Measurements from ENCODE around the gene TMEM158.

TMEM158 gene

DNA sequence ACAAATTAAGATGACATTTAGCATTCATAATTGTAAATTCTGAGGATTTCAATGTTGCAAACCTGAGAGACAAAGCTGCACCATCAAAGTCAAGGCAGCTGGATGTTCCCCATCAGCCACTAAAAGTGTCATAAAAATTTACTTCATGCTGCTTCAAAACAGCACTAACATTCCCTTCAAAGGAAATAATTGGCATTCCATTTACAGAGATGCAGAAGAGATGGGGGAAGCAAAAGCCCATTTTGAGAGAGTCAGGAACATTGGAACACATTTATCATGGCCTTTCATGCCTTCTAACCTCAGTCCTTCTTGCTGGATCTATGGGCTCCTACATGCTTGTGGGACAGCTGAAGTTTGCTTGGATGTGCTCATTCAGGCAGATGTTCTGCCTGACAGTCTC, 6.4 kb upstream of the TMEM158 start:
- no peak for DNase-seq (ENCODE audit: low spot score)

DNA sequence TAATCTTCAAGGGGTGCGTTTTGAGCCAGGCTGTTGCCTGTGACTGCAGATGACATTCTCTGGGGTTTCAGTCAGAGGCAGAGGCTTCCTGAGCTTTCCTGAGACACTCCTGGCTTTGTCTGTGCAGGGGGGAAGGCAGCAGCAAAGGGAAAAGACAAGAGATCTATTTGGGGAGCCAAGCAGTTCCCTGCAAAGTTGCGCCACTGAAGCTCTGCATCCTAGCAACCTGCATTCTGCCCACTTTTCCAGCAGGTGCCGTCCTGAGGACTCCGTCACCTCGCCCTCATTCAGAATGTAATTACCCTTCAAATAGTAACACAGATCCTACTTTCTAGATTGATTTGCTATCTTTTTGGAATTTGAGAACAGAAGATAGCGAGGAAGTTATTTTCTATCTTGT, 1.9 kb upstream of the TMEM158 start:
- no peak for DNase-seq (ENCODE audit: low spot score)

DNA sequence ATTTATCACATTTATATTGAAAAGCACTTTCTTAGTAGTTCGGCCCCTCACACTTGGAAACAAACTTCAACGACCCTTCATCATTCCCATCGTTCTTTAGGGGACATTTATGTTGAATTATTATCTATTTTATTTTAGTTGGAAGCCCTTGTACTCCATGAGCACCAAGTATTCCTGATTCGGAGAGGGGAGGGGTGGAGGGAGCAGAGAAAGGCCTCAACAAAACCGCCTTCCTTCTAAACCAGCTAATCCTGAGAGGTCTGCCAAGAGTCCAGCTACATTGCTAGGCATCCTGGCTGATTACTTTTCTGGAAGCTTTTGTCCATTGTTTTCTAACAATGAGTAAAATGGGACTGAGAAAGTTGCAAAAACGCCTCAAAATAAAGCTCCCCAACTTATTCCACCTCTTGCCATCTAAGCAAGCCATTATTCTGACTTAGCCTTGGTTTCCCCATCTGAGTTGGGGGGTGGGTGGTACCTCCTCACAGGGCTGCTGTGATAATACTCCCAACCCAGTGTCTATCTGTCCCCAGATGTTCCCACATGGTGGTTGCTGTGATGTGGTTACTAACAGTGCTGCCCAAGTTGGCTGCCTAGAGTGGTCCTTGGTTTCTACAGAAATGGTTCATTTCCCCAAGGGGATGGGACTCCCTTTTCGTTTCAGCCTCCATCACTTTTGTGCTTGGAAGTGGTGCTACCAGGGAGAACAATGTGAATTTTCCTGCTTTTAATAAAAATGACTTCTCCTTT, 1.2 kb upstream of the TMEM158 start:
- no peak for DNase-seq (ENCODE audit: low spot score)

DNA sequence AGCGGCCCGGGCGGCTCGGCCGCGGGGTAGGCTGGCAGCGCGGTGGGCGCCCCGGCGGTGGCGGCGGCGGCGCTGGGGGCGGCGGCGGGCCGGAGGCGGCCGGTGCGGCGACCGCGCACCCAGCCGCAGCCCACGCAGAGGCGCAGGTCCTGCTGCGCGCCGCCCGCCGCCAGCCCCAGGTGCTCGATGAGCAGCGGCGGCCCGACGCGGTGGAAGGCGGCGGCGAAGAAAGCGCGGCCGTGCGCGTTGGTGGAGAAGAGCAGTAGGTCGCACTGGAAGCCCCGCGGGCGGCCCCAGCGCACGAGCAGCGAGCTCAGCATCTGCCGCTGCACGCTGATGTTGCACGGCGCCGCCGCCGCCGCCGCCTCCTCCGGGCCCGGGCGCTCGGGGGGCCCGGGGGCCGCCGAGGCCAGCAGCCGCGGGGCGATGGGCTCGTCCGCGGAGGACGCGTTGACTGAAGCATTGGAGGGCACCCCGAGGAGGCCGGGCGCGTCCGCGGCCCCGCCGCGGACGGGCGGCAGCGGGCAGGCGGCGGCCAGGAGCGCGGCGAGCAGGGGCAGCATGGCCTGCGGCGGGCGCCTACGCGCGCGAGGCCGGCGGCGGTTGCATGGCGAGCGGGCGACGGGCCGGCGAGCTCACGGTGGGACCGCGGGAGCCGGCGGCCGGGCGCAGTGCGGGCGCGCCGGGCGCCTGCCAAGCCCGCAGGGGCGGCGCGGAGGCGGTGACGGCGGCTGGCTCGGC, 452 bp downstream of the TMEM158 start:
- DNase-seq (ENCODE audit: low spot score) = no peak

DNA sequence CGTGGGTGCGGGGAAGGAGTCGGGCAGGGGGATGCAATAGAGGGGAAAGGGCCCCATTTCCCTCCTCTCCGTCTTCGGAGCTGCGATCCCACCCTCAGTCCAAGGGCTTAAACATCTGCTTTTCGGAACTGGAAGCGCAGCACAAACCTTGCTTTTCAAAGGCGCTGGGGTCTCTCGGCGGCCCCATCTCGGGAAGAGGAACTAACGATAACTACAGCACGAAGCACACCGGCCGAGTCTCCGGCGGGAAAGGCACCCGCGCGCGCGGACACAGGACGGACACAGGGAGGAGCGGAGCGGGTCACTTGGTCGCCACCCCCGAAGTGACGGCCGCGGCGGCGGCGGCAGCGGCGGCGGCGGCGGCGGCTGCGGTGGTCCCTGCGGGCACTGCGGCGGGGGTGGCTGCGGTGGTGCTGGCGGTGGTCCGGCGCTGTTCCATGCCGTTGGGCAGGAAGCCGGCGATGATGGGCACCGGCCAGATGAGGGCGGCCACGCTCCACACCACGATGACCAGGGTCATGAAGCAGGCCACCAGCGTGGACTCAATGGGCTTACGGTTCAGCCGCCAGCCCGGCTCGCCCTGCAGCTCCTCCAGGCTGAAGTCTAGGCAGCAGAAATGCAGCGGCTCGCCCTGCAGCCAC, 1.1 kb downstream of the TMEM158 start:
- peak; percentile 82 for DNase-seq (ENCODE audit: low spot score)

DNA sequence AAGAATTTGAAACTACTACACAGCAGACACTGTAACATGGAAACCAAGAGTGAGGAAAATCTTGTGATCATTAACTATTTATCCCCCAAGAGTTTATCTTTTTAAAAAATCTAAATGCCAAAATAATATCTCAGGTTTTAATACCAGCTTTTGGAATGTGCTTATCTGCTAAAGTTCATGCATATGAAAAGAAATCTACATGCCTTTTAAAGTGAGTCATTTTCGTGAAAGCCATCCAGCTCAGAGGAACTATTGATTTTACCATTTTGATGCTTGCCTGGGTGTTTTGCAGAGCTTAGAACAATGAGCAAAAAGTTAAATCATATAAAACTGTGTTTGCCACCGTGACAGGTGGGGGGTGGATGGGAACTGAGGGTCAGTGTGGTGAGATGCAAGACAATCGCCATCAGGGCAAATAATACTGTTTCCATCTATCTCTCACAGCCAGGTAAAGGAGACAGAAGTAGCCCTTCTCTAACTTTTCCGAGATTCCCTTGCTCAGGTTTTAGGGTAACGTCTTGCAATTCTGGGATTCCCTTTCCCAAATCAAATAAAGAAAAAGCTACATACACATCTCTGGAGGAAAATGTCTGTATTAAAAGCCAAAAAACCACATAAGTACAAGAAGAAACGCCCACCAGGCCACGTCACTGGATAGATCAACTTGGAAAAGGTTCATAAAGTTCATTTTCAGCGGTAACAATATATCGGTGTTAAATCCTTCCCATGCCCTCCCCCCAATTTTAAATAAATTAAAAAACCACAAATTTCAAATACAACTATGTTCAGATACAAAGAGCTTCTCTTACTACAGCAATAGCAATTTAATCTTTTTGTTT, 2.0 kb downstream of the TMEM158 start:
- no peak for DNase-seq (ENCODE audit: low spot score)

DNA sequence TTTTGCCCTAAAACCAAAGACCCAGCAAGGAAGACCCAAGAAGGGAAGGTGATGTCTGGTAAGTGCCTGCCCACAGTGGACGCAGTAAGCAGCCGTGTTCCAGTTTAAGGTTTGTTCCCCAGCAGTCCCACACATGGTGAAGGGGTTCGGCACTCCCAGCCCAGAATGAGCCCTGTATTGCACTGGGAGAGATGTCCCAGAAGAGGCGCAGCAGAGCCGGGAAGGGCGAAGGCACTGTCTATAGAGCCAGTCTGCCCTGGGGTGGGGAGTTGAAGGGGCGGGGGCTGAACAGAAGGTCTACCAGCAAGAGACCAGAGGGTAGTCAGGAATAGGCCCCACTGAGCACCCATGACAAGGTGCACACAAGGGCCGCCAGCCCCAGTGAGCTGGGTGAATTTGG, 6.4 kb downstream of the TMEM158 start:
- no peak for DNase-seq (ENCODE audit: low spot score)

DNA sequence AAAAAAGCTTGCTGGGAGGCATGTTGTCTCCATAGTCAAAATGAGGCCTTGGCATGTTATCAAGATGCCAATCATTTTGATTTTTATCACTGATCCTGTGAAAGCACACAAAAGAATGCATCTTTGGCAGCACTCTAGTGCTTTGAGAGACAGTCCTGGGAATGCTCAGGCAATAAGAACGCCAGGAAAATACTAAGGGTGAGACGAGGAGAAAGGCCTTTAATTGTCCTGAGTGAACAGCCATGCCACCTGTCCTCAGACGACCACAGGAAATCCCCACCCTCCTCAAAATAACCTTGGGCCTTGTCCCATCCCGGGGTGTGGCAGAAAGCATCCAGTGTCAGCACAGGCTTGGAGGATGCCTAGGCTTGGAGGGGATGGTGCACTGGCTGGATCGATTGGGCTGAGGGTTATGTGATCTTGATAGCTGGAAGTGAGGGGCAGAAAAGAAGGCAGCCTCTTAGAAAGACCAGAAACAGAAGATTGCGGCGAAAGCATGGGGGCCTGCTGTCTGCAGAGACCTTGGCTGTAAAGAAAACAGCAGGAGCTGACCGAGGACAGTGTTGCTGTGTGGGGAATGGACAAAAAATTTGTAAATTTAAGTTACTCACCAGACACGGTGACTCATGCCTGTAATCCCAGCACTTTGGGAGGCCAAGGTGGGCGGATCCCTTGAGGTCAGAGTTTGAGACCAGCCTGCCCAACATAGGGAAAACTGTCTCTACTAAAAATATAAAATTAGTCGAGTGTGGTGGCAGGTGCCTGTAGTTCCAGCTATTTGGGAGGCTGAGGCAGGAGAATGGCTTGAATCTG, 7.3 kb downstream of the TMEM158 start:
- DNase-seq (ENCODE audit: low spot score) = no peak

DNA sequence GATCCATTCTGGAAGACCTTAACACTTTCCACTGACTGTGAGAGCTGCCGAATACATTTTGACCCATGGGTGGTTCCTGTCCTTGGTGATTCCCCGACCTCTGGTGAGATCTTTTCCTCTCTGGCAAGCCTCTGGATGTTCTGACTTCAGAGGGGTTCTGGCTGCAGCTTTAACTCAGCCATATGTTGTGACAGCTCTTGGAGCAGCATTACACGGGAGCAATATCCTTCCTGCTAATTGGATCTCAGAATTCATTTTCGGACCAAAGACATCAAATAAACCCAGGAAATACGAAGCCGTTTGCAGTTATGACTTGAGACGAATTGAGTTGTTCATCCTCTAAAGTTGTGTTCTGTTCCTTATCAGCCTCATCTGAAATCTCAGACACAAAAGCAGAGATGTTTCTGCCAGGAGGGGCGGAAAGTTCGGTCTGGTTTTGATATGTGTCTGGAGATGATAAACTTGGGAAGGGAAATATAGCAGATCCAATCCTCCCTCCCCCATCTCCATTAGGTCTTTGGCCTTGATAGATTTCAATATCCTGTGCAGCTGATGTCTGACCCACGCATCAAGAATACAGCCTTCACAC, 10.0 kb downstream of the TMEM158 start:
- no peak for DNase-seq (ENCODE audit: low spot score)

DNA sequence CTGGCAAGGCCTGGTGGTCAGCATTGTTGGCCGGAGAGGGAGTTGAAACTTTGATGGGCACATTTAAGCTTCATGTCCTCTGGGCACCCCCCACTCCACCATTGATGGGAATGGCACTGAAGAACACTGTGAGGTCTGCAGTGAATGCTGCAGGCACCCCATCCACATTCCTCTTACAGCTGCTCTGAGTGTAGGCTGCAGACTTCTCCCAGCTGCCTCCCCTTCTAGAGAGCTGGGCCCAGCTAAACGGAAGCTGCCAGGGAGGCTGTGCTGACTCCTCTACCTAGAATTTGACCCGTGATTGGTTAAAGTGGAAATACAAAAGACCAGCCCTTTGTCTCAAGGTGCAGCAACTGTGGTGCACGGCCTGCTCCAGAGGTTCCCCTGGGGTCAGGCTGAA, 10.6 kb downstream of the TMEM158 start:
- no peak for DNase-seq (ENCODE audit: low spot score)

DNA sequence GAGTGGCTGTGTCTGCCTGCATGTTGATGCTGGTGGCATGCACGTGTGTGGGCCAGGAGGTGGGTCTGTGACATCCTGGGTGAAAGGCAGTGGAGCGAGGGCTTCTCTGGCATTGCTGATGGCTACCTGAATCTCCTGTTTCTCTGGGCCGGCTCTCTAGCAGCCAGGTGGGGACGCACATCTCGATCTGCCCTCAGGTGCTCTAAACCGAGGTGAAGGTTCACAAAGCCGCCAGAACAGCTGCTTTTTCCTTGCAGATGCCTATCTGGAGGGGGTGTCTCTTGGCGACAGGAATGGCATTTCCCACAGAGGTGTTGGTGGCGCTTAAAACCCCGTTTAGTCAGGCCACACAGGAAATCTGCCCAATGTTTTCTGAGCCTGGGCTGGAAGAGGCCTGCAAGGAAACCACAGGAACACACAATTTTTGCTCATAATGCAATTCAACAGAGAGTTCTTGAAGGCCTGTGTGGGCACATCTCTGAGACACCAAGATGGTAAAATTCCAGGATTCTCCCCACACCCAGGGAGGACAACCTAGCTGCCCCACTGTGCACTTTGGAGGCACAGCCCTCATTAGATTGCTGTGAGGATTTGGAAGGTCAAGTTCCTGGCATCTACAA, 11.9 kb downstream of the TMEM158 start:
- DNase-seq (ENCODE audit: low spot score) = no peak

DNA sequence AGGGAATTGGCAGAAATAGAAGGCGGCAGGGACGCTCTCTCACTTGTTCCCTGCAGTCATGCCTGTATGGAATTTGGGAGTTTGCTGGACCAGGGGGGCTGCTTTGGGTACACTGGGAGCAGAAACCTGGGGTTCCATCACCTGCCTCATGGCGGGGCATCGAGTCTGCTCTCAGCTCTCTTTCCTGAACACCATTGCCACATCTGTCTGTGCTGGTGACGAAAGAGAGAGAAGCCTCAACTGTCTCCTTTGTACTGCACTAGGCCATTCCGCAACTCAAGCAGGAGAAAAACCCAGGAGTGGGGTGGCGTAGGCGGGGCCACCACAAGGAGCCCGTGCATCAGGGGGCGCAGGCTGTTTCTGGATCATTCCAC, 14.0 kb downstream of the TMEM158 start:
- no peak for DNase-seq (ENCODE audit: low spot score)

DNA sequence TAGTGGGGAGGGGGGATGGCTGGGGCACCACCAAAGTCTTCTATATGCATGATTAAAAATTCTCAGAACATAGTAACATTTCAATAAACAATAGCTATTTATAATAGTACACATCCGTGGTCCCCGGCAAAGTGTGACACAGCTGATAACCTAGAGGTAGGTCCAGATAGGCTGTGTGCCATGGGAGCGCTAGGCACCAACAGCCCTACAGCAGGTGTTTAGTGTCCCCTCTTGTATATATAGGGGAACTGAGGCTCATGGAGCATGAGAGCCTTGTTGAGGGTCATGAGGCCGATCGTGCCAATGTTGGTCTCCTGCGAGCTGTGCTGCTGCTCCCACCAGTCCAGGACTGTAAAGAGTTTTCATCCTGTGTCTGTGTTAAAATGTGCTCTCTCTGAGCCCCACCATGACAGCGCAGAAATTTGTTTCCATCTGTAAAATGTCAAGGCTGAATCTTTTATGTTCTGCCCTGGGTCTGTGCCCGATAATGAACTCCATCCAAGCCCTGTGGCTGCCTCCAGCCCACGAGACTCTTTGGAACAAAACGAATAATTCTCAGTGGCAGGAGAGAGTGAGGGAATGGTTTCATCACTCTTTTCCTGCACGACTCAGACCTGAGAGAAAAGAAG, 14.5 kb downstream of the TMEM158 start:
- DNase-seq (ENCODE audit: low spot score) = no peak

DNA sequence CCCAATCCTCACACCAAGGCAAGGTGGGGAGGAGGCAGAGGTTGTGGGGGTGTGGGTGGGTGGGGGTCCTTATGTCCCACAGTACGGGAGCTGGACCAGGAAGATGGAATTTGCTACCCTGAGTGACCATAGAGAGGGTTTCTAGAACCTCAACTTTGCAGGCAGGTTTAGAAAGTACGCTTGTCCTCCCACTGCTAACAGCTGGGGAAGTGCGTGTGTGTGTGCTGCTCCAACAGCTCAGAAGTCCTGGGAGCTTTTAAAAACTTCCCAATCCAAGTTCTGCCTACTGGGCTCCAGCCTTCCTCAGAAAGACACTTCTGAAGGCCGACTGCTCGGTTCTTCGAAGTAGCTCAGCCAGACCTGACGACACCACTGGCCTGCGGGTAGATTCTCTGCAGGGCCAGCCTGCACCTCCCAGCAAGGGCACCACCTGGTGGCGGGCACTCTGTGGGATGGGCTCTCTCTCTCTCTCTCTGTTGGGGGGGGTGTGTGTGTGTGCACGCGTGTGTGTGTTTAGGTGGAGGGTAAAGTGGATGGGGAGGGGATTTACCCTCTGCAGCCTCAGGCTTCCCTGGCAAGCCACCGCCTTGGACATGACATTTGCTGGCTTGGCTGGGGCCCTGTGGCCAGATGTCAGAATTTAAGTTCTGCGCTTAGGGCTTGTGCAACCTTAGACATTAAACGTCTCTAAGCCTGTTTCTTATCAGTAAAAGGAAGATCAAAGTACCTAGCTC, 15.6 kb downstream of the TMEM158 start:
- DNase-seq (ENCODE audit: low spot score) = peak; percentile 70

DNA sequence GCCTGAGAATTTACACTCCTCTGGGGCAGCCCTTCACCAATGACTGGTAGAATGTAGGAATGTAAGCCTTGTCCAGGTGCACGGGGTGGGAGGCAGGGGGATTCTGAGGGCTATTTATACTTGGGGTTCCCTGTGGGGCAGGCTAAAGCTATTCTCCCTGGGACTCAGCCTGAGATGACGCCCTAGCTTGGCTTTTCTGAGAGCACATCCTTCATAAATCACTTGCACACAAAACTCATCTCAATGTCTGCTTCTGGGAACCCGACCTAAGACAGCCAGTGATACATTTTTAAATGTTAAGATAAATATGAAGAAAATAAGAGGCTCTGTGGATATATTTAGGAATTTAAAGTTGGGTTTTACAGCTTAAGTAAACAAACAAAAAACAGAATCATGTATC, 16.6 kb downstream of the TMEM158 start:
- no peak for DNase-seq (ENCODE audit: low spot score)

DNA sequence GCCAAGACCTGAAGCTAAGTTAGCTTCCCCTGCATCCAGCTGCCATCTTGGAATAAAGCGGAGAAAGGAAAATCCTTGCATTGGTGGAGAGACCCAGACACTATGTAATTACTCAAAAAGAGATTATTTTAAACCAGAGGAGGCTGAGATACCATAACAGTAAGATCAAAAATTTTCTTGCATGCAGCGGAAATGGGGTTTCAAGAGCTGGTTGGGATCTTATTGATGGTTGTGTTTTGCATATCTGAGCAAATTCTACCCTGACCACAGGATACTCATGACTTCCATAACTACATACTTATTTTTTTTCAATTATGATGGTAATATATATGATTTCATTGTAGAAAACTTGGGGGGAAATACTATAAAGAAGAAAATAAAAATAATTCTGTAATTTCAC, 17.5 kb downstream of the TMEM158 start:
- no peak for DNase-seq (ENCODE audit: low spot score)

DNA sequence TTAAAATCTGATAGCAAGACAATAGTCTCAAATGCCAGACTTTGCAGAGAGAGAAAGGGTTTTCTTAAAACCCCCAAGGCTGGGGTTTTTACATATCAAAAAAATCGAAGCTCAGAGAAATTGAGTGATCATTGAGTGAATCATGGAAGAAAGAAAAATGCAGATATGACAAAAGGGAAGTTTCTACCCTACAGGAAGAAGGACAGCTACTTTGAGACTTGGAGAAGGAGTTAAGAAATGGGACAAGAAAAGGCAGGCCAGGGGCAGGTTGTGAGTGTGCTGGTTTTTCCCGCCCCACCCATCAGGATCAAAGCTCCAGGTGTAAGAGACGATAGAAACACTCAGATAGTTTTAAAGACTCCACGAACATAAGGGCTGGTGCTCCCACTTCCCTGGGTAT, 18.6 kb downstream of the TMEM158 start:
- no peak for DNase-seq (ENCODE audit: low spot score)

DNA sequence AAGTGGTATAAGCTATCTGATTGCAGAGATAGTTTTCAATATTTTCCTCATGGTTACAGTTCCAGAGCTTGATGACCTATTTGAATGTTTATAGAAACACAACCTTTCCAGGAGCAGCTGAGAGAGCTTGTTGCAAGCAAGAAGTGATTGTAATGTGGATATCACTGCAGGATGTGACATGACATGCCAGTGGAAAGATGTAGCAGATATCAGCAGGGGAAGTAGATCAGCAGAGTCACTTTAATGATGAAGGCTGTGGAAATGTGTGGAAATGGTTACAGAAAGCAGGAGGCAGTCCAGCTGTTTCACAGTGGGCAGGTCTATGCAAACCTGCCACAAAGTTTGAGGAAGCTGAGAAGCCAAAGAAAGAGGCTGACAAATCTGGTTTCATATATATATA, 21.0 kb downstream of the TMEM158 start:
- DNase-seq (ENCODE audit: low spot score) = no peak

DNA sequence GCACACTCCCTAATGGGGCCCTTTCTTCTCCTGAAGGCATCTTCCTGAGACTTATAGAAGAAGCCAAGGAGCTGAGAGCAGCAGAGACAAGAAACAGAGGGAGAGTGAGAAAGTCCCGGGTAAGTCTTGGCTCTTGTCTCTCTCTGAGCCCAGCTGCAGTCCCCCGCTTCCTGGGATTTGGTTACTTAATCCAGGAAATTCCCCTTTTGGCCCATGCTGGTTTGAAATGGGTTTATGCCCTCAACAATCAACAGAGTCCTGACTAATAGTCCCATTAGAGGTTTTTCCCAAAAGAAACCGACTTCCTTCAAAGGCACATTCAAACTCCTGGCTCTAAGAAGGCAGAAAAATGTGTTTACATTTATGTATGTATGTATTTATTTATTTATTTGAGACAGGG, 22.0 kb downstream of the TMEM158 start:
- no peak for DNase-seq (ENCODE audit: low spot score)
